ENCODE measurements around the gene E2F2. TPM values are rescaled to one million over a fixed set of nuclear protein-coding genes. Genes with fewer than 3 reads are reported as not detected.

E2F2 gene
- total RNA-seq, 1 experiment from 2014 or later = 5.1 TPM

DNA sequence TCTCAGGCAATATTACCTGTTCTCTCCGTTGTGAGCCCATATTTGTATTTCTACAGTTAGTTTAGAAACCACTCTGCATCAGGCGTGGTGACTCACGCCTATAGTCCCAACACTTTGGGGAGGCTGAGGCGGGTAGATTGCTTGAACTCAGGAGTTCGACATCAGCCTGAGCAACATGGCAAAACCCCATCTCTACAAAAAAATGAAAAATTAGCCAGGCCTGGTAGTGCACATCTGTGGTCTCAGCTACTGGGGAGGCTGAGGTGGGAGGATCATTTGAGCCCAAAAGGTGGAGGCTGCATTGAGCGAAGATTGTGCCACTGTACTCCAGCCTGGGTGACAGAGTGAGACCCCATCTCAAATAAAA, 47.9 kb upstream of the E2F2 start:
- no CpG with 5 or more reads among the region's 6 CpGs for WGBS (ENCODE audit: extremely low coverage, insufficient read length, low lambda C conversion rate)
- H3K4ac ChIP-seq (ENCODE audit: low read depth, low read length) = no peak overlapping the region
- no peaks in the 10 kb centered on the region for H3K23me2 ChIP-seq (ENCODE audit: insufficient read length, low read depth, low read length, poor library complexity, severe bottlenecking)

More for the DNA sequence above, 47.9 kb upstream of the E2F2 start:
- Histone ChIP-seq H2BK20ac (ENCODE audit: low read depth, low read length, poor library complexity, severe bottlenecking) (no peak overlapping the region), H3K18ac (ENCODE audit: insufficient read length, low read depth, low read length) (no peak overlapping the region), H3K79me1 (ENCODE audit: insufficient read depth, low read depth, low read length, poor library complexity, severe bottlenecking) (no peaks in the 10 kb centered on the region), H2BK120ac (ENCODE audit: low read depth, low read length, poor library complexity, severe bottlenecking) (no peak overlapping the region), H3K27me3 (ENCODE audit: insufficient read depth, low read length) (no peaks in the 10 kb centered on the region), H3K4me1 (ENCODE audit: insufficient read depth, low read length) (peaks cover 5% of the 10 kb centered on the region; the same call in 1 of the 2 replicates), H4K91ac (ENCODE audit: insufficient read length, low read depth, low read length) (no peak overlapping the region), H2AK5ac (ENCODE audit: insufficient read length, low read length) (no peak overlapping the region), H3K79me2 (ENCODE audit: insufficient read depth, low read length) (no peaks in the 10 kb centered on the region), H2BK5ac (ENCODE audit: insufficient read length, low read length) (no peak overlapping the region), H4K8ac (replicated peaks; ENCODE audit: insufficient read length, low read depth, low read length) (no peak overlapping the region), H2AFZ (ENCODE audit: low read length) (no peak overlapping the region), H3K56ac (ENCODE audit: insufficient read length, low read depth, low read length) (no peak overlapping the region), H3K9me3 (ENCODE audit: control insufficient read depth, low read depth, low read length) (no peaks in the 10 kb centered on the region), H2BK15ac (ENCODE audit: low read depth, low read length) (no peak overlapping the region), H3K14ac (ENCODE audit: insufficient read depth, low read length) (no peak overlapping the region), H4K5ac (ENCODE audit: insufficient read length, low read depth, low read length) (no peak overlapping the region), H4K20me1 (ENCODE audit: control insufficient read depth, insufficient read depth, insufficient read length) (no peaks in the 10 kb centered on the region), H3K23ac (ENCODE audit: insufficient read length, low read depth, low read length) (no peak overlapping the region), H3K4me2 (ENCODE audit: insufficient read depth, insufficient read length, low read length) (no peak overlapping the region), H2BK12ac (ENCODE audit: insufficient read length, low read depth, low read length) (no peak overlapping the region), H3K9ac (ENCODE audit: extremely low read depth, insufficient read length, low read length) (no peak overlapping the region), H3T11ph (ENCODE audit: low read length) (no peak overlapping the region), H3K27ac (ENCODE audit: insufficient read length, low read depth, low read length) (no peak overlapping the region)
- DNase-seq = no peak
- Mint-ChIP-seq H3K27ac (no peak overlapping the region), H3K4me1 (peaks cover 27 to 28% of the 10 kb centered on the region in 2 experiments), H3K4me3 (no peak overlapping the region), H3K27me3 (ENCODE audit: low read depth) (peaks cover 5% of the 10 kb centered on the region), H3K36me3 (ENCODE audit: insufficient read depth in 1 of 3, low read depth in 3 of 3) (peaks cover 0 to 7% (median 2%) of the 10 kb centered on the region in 3 experiments; a peak in 4 of 7 replicates), H3K9me3 (peaks cover 3 to 6% of the 10 kb centered on the region in 2 experiments; a peak in 4 of 5 replicates)
- TF ChIP-seq CTCF (conservative IDR thresholded peaks at IDR 0.05) = no peak
